HG02981 (cell line): ENCODE measurements around the gene GRIN3B.

Experiments used
- ATAC-seq: cut with Tn5 transposase; IDR thresholded peaks from one replicate; pipeline ENCODE4 v1.9.1; 2021; ENCODE audit warnings: mild to moderate bottlenecking, moderate library complexity; ENCODE audit not compliant: unreplicated experiment

Gene GRIN3B

DNA sequence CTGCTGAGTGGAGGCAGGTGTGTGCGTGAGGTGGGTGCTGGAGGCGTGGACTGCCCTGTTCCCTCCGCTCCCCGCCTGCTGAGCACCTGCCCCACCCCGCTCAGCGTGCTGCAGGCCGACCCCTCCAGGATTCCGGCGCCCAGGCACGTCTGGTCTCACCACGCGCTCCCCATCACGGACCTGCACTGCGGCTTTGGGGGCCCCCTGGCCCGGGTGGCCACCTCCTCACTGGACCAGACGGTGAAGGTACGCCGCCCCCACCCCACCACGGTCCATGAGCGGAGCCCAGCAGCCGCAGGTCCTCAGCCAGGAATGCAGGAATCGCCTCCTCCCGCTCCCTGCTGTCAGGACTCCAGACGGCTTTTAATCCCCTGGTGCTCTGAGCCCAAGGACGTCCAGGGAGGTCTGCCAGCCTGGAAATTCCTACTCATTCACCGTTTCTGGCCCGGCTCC is 10.1 kb upstream of the GRIN3B start:
- no peak for ATAC-seq

DNA sequence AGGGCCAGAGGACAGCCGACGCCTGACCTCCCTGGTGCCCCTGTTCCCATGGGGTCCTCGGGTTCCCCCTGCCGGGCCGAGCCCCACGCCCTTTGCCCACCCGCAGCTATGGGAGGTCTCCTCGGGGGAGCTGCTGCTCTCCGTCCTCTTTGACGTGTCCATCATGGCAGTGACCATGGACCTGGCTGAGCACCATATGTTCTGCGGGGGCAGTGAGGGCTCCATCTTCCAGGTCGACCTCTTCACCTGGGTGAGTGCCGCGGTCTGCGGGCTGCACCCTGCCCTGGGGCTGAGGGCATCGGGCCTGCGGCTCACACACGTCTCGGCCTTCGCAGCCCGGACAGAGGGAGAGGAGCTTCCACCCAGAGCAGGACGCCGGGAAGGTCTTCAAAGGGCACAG is 9.5 kb upstream of the GRIN3B start:
- ATAC-seq = no peak

DNA sequence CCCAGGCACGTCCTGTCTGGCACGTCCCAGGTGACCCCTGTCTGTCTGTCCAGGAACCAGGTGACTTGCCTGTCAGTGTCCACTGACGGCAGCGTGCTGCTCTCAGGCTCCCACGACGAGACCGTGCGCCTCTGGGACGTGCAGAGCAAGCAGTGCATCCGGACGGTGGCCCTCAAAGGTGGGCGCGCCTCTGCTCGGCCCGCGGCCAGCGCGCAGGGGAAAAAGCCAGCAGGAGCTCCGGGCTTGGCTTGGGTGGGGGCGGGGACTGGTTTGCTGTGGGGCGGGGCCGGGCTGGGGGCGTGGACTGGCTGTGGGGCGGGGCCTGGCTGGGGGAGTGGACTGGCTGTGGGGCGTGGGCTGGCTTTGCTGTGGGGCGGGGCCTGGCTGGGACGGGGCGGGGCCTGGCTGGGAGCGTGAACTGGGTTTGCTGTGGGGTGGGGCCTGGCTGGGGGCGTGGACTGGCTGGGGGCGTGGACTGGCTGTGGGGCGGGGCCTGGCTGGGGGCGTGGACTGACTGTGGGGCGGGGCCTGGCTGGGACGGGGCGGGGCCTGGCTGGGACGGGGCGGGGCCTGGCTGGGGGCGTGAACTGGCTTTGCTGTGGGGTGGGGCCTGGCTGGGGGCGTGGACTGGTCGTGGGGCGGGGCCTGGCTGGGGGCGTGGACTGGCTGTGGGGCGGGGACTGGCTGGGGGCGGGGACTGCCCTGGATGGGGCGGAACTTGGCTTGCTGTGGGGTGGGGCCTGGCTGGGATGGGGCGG is 8.9 kb upstream of the GRIN3B start:
- ATAC-seq = no peak

DNA sequence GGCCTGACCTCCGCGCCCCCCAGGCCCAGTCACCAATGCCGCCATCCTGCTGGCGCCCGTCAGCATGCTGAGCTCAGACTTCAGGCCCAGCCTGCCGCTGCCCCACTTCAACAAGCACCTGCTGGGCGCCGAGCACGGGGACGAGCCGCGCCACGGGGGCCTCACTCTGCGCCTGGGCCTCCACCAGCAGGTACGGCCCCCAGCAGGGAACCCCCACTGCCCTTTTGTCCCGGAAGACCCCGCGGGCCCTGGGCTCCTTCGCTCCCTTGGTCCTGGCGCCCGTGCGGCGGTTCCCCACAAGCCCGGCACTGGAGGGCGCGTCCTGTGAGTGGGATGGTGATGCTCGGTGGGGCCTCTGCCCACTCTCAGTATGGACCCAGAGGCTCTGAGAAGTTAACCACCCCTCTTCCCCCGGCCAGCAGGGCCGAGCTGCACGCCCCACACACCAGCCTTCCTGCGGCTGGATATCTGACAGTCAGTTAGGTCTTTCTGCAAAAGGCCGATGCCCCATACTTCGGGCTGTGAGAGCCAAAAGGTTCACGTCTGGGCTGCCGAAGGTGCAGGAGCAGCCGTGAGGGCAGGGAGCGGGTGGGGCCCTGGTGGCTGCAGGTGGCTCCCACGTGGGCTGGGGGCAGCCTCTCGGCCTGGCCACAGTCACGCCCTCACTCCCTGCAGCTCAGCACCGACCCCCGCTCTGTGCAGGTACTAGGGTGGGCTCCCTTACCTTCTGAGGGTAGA is 8.1 kb upstream of the GRIN3B start:
- ATAC-seq = no peak

DNA sequence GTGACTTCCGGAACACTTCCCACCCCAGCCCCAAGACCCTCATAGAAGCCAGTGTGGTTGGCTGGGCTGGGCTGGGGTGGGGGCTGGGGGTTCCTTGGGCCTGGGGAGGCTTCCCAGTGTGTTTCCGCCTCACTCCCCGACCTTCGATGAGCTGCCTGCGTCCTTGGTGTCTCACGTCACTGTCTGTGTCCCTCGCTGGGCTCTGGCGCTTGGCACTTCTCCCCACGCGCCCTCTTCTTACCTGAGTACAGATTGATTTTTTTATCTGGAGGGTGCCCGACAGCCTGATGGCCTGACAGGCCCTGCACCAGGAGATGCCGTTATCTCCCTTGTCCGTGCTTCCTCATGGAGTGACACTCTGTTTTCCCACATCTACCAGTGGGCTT is 7.6 kb upstream of the GRIN3B start:
- ATAC-seq = no peak

DNA sequence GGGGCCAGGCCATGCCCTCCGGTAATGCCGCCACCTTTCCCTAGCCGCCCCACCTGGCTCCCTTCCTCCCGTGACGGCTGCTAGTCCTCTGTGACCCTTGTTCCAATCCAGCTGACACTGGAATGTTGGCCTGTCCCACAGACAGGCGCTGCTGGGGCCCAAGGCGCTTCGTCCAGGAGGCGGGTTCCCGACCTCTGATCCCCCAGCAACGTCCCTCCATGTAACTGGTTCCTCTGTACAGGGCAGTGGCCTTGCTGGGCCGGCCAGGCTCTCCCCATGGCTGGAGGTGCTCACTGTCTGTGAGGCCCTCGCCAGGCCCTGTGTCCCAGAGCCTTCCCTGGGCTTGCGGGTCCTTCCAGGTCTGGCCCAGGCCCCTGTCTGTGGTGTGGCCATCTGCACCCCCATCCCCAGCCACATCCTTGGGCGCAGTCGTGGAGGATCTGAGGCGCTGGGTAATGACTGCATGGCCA is 6.8 kb upstream of the GRIN3B start:
- ATAC-seq = no peak

DNA sequence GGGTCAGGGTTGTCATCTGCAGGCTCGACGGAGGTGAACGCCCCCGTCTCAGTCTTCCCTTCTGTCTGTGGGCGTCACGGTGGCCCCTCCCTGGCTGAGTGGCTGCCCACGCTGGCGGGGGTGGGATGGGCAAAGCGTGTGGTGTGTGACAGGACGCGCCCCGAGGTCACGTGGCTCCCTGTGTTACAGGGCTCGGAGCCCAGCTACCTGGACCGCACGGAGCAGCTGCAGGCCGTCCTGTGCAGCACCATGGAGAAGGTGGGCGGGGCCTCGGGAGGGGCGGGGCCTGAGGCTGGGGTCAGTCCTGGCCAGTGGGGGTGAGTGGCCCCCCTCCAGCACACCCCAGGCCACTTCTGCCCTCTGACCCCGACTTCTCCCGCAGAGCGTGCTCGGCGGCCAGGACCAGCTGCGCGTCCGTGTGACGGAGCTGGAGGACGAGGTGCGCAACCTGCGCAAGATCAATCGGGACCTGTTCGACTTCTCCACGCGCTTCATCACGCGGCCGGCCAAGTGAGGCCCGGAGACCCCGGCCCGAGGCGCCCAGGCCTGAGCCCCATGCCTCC is 6.3 kb upstream of the GRIN3B start:
- ATAC-seq = no peak

DNA sequence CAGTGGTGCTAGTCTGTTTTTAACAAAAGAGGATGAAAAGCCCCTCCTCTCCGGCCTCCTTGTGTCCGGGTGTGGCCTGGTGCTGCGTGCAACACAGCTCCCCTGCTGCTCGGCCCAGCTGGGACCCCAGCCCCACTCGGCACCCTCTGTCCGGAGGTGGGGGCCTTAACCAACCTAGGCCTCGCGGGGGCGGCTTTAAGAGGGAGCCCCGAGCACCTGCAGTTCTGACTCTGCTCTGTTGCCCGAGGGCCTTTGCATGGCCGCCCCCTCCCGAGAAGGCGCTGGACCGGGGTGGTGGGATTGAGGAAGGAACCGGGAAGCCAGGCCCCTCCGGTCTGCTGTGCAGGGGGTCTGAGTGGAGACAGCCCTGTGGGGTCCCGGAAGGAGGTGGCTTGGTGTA is 5.7 kb upstream of the GRIN3B start:
- ATAC-seq = no peak

DNA sequence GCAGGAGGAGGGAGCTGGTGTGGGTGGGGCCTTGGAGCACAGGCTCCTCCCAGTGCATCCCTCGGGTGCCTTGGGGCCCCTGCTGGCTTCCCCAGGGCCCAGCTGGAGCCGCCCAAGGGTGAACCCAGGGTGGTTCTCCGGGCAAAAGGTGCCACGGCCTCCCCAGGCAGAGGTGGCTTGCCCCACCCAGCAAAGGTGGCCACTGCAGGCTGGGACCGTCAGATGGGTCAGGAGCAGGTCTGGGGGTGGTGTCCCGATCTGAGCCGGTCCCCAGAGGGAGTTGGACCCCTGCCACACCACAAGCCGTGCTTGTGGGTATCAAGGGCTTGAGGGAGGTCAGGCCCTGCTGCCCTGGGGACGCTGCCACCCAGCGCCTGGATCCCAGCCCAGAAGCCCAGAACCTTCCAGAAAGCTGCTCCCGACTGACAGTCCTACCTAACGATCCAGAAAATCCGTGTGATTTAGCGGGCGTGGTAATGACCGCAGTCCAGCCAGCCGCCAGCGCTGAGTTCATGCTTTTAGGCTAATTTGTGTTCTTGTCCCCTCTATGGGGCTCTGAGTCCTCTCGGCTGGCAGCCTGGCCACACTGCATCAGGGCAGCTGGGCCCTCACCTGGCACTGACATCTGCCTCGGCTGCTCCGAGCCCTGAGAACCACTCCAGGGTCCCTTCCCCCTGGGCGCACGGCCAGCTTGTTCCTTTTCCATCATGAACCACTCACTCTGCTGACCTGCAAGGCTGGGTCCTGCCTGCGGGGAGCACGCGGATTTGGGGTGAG is 5.0 kb upstream of the GRIN3B start:
- no peak for ATAC-seq

DNA sequence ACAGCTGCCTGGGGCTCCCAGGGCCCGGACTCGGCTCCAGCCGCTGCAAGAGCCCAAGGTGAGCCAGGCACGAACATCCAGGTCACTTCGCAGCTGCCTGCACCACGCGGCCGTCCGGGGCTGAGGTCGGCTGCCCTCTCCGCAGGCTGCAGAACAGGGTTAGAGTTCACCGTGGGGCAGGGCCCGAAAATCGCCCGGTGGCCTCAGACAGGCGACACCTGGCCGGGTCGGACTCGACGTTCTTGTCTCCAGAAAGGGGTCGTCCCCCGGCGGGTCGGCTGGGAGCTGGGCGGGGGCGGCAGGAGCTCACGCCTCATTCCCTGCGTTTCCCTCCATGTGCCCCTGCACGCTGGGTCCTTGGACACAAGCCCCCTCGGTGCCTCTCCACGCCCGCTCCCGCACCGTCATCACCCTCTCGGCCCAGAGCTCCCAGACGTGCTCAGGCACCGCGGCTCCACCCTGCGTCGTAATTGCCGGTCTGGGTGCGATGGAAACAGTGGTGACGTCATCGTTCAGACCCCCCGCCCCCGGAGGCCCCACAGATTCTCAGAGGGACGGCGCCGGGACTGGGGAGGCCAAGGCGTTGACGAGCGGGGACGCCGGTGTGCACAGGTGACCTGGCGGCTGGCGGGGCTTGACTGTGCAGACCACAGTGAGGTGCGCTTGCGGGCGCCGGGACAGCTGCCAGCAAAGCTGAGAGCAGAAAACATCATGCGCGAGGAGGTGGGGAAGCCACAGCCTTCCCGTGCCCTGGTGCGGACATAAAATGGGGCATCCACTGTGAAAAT is 4.0 kb upstream of the GRIN3B start:
- no peak for ATAC-seq

DNA sequence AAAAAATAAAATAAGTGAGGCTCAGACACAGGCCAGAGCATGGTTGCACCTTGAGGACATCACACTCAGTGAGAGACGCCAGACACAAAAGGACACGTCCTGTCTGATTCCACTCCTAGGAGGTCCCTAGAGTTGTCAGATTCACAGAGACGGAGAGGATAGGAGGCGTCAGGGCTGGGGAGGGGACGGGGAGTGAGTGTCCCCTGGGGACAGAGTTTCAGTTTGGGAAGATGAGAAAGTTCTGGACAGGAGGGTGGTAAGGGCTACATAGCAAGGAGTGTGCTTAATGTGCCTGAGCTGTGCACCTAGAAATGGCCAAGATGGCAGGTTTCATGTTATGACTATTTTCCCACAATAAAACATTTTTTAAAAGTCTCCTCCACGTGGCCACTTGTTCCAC is 2.2 kb upstream of the GRIN3B start:
- ATAC-seq = no peak

DNA sequence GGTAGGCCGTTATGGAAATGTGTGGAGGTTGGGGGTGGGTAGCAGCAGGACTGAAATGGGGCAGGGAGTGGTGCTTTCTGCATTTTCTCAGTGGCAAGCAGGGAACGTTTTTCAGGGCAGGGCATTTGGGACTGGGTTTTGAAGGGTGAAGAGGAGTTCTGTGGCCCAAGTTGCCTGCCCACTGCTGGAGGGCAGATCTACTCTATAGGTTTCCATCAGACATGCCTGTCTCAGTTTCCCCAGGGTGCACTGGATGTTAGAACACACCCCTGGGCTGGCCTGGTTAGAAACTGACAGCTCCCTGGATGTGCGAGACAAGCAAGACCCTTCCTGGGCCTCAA is 870 bp upstream of the GRIN3B start:
- ATAC-seq = no peak

DNA sequence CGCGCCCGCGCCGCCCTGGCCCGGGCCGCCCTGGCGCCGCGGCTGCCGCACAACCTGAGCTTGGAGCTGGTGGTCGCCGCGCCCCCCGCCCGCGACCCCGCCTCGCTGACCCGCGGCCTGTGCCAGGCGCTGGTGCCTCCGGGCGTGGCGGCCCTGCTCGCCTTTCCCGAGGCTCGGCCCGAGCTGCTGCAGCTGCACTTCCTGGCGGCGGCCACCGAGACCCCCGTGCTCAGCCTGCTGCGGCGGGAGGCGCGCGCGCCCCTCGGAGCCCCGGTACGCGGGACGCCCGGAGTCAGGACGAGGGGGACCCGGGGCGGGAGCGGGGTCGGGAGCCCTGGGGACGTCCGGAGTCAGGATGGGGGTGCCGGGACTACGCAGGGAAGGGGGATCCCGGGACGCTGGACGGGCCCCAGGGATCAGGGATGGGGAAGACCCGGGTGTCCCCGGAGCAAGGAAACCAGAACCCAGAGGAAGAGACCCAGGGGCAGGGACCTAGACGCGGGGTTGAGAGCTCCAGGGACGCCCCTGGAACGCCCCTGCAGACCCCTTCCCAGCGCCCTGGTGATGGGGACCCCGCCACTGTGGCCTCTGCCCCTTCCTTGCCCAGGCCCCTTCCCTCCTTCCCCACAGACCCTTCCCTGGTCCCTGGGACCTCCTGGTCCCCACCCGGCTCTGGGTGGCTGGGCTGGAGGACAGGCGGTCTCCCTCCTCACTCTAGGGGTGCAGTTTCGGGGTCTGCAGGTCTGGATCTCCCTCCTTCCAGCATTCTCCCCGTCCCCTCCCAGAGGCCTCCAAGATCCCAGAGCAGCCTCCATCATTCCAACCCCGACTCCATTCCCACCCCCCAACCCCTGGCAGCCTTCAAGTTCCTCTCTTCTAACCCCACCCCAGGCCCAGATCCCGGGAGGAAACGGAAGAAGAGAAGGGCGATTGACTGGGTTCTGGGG is 645 bp downstream of the GRIN3B start:
- no peak for ATAC-seq

DNA sequence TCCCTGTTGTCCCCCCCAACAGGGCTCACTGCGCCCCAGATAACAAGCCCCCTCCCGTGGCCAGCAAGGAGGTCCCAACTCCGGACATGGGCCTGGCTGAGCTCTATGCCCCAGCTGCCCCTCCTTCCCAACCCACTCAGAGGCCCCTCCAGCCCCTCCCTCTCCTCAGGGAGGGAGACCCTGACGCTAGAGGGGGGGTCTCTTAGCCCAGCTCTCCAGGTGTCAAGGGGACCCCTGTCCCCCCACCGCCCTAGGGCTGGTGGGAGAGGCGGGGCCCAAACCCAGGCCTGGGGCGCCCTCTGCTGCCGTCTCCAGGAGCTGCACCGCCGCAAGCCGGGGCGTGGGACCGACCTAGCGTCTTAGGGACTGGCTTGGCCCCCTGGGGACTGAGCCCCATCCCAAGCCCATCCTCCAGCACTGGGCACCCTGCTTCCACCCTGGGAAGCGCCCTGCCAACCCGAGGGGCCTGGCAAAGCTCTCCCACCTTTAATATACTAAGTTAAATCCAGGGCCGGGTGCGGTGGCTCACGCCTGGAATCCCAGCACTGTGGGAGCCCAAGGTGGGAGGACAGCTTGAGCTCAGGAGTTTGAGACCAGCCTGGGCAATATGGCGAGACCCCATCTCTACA is 1.4 kb downstream of the GRIN3B start:
- no peak for ATAC-seq

DNA sequence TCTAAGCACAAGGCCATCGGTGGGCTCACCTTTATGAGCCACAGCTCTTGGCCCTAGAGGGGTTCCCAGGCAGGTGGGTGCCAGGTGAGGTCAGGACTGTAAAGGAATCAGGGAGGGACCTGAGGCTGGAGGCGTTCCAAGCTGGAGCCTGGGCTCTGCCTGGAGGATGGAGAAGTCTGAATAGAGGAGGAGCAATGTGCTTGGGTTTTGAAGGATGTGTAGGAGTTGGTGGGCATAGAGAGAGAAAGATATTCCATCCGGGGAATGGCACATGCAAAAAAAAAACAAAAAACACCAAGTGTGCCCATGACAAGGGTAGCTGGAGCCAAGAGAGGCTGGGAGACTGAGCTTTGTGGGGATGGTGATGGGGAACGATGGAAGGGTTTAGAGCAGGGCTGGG is 2.4 kb downstream of the GRIN3B start:
- no peak for ATAC-seq

DNA sequence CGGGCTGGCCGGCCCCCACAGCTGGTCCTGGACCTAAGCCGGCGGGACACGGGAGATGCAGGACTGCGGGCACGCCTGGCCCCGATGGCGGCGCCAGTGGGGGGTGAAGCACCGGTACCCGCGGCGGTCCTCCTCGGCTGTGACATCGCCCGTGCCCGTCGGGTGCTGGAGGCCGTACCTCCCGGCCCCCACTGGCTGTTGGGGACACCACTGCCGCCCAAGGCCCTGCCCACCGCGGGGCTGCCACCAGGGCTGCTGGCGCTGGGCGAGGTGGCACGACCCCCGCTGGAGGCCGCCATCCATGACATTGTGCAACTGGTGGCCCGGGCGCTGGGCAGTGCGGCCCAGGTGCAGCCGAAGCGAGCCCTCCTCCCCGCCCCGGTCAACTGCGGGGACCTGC is 3.1 kb downstream of the GRIN3B start:
- ATAC-seq = no peak

DNA sequence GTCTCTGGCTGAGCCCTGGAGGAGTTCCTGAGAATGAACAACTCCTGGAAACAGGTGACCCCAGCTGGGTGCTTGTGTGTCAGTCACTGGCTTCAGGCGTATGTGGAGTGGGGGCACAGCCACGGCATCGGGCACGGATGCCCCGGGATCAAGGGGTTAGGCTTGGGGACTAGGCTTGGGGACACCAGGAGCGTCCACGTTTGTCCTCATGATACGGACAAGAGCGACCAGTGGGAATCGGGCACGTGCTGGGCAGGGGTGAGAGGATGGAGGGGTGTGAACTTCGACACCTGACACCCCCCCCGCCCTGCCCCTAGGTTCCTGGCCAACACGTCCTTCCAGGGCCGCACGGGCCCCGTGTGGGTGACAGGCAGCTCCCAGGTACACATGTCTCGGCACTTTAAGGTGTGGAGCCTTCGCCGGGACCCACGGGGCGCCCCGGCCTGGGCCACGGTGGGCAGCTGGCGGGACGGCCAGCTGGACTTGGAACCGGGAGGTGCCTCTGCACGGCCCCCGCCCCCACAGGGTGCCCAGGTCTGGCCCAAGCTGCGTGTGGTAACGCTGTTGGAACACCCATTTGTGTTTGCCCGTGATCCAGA is 4.1 kb downstream of the GRIN3B start:
- ATAC-seq = no peak

DNA sequence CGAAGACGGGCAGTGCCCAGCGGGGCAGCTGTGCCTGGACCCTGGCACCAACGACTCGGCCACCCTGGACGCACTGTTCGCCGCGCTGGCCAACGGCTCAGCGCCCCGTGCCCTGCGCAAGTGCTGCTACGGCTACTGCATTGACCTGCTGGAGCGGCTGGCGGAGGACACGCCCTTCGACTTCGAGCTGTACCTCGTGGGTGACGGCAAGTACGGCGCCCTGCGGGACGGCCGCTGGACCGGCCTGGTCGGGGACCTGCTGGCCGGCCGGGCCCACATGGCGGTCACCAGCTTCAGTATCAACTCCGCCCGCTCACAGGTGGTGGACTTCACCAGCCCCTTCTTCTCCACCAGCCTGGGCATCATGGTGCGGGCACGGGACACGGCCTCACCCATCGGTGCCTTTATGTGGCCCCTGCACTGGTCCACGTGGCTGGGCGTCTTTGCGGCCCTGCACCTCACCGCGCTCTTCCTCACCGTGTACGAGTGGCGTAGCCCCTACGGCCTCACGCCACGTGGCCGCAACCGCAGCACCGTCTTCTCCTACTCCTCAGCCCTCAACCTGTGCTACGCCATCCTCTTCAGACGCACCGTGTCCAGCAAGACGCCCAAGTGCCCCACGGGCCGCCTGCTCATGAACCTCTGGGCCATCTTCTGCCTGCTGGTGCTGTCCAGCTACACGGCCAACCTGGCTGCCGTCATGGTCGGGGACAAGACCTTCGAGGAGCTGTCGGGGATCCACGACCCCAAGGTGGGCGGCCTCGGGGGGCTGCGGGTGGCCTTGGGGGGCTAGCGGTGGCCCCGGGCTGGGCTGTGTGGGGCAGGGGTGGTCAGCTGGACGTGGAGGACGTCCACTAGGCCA is 4.8 kb downstream of the GRIN3B start:
- ATAC-seq = no peak
